NCI-H2171 (cell line): ENCODE results near the gene SPOCK1.
"Not testable (repeated sequence)": the region's sequence is repeated elsewhere in the genome, so short reads cannot be mapped to it uniquely, and the experiment has no call there.

ENCODE experiments used
- DNase-seq: peaks from one replicate; lab custom pipeline; 2025; lab: John Stamatoyannopoulos, UW

The SPOCK1 gene

GRCh38 chr5:137016783-137017324 lies 482.3 kb downstream of the SPOCK1 start:
- no peak for DNase-seq

- no peak for DNase-seq
Observed at GRCh38 chr5:137015540-137016116, 483.5 kb downstream of the SPOCK1 start.

GRCh38 chr5:137014731-137015130 lies 484.4 kb downstream of the SPOCK1 start:
- no peak for DNase-seq

- no peak for DNase-seq
Observed at GRCh38 chr5:137010226-137010625, 488.9 kb downstream of the SPOCK1 start.

- no peak for DNase-seq
Observed at GRCh38 chr5:137004279-137004678, 494.8 kb downstream of the SPOCK1 start.

GRCh38 chr5:137001026-137001569 lies 498.0 kb downstream of the SPOCK1 start:
- no peak for DNase-seq

- DNase-seq = no peak
Observed at GRCh38 chr5:136999787-137000186, 499.3 kb downstream of the SPOCK1 start.

- no peak for DNase-seq
Observed at GRCh38 chr5:136998854-136999357, 500.2 kb downstream of the SPOCK1 start.

- DNase-seq = no peak
Observed at GRCh38 chr5:136994154-136994553, 505.0 kb downstream of the SPOCK1 start.

GRCh38 chr5:136992796-136993489 lies 506.2 kb downstream of the SPOCK1 start:
- no peak for DNase-seq

GRCh38 chr5:136985785-136986475 lies 513.2 kb downstream of the SPOCK1 start:
- no peak for DNase-seq

GRCh38 chr5:136984772-136985446 lies 514.2 kb downstream of the SPOCK1 start:
- DNase-seq = no peak

- no peak for DNase-seq
Observed at GRCh38 chr5:136981936-136982335, 517.2 kb downstream of the SPOCK1 start.

- no peak for DNase-seq
Observed at GRCh38 chr5:136979131-136979530, 520.0 kb downstream of the SPOCK1 start.

GRCh38 chr5:136963504-136963903 lies 535.6 kb downstream of the SPOCK1 start:
- no peak for DNase-seq

- no peak for DNase-seq
Observed at GRCh38 chr5:136957428-136957827, 541.7 kb downstream of the SPOCK1 start.

GRCh38 chr5:136954142-136954541 lies 545.0 kb downstream of the SPOCK1 start:
- not testable (repeated sequence) for DNase-seq

- DNase-seq = not testable (repeated sequence)
Observed at GRCh38 chr5:136953346-136954069, 545.6 kb downstream of the SPOCK1 start.

- no peak for DNase-seq
Observed at GRCh38 chr5:136927571-136927970, 571.6 kb downstream of the SPOCK1 start.

- DNase-seq = no peak
Observed at GRCh38 chr5:136926073-136926472, 573.1 kb downstream of the SPOCK1 start.
